ENCODE measurements around the gene TBXAS1.

The TBXAS1 gene

GRCh38 chr7:140025241-140025640, 196.2 kb downstream of the TBXAS1 start:
- TF ChIP-seq CTCF (IDR thresholded peaks at IDR 0.05) (no peak), ZFX (IDR thresholded peaks at IDR 0.05; ENCODE audit: borderline replicate concordance) (no peak)
- H3K27ac ChIP-seq = no peak overlapping the region

GRCh38 chr7:140025814-140026433, 196.9 kb downstream of the TBXAS1 start:
- TF ChIP-seq ZFX (IDR thresholded peaks at IDR 0.05; ENCODE audit: borderline replicate concordance) (no peak), CTCF (IDR thresholded peaks at IDR 0.05) (no peak)

GRCh38 chr7:140026935-140027334, 197.9 kb downstream of the TBXAS1 start:
- TF ChIP-seq CTCF (IDR thresholded peaks at IDR 0.05) = no peak
- no peak for TF ChIP-seq ZFX (IDR thresholded peaks at IDR 0.05; ENCODE audit: borderline replicate concordance)
- H3K27ac ChIP-seq = no peak overlapping the region

More at GRCh38 chr7:140025814-140026433, 196.9 kb downstream of the TBXAS1 start:
- H3K27ac ChIP-seq = no peak overlapping the region

- no peak for TF ChIP-seq CTCF (IDR thresholded peaks at IDR 0.05)
- H3K27ac ChIP-seq = no peak overlapping the region
Observed at GRCh38 chr7:140027858-140028257, 198.8 kb downstream of the TBXAS1 start.

GRCh38 chr7:140028311-140028710, 199.2 kb downstream of the TBXAS1 start:
- no peak overlapping the region for H3K27ac ChIP-seq
- TF ChIP-seq CTCF (IDR thresholded peaks at IDR 0.05) (no peak), ZFX (IDR thresholded peaks at IDR 0.05; ENCODE audit: borderline replicate concordance) (no peak)

- H3K27ac ChIP-seq = no peak overlapping the region
- TF ChIP-seq ZFX (IDR thresholded peaks at IDR 0.05; ENCODE audit: borderline replicate concordance) = no peak
- no peak for TF ChIP-seq CTCF (IDR thresholded peaks at IDR 0.05)
Observed at GRCh38 chr7:140029072-140029471, 200.0 kb downstream of the TBXAS1 start.

- H3K27ac ChIP-seq = no peak overlapping the region
- TF ChIP-seq ZFX (IDR thresholded peaks at IDR 0.05; ENCODE audit: borderline replicate concordance) = no peak
- no peak for TF ChIP-seq CTCF (IDR thresholded peaks at IDR 0.05)
Observed at GRCh38 chr7:140031364-140031763, 202.3 kb downstream of the TBXAS1 start.

All from 22Rv1 (cell line).